ENCODE measurements around the gene TLNRD1. TPM values are rescaled to one million over a fixed set of nuclear protein-coding genes. Genes with fewer than 3 reads are reported as not detected.
A peak's percentile ranks its signal among the peaks of the same experiment; 100 is the strongest.

TLNRD1 gene
- total RNA-seq, 2 donors from 2014 or later: 34.0 to 51.1 TPM

DNA sequence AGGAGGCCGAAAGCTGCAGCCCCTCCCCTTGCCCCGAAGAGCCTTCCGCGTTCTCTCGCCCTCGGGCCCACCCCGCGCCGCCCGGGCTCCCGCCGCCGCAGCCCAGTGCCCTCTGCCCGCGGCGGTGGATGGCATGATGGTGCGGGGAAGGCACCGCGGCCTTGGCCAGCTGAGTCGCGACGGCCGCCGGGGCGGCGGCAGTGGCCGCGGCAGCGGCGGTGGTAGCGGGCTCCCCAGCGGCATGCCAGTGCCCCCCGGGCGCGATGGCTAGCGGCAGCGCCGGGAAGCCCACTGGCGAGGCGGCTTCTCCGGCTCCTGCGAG, 1.2 kb downstream of the TLNRD1 start:
- H3K4me1 ChIP-seq (ENCODE audit: control insufficient read depth in 1 of 2, low read depth in 2 of 2): peaks cover 12 to 42% of the 10 kb centered on the region in 2 donors
- TF ChIP-seq, protein P1, sequence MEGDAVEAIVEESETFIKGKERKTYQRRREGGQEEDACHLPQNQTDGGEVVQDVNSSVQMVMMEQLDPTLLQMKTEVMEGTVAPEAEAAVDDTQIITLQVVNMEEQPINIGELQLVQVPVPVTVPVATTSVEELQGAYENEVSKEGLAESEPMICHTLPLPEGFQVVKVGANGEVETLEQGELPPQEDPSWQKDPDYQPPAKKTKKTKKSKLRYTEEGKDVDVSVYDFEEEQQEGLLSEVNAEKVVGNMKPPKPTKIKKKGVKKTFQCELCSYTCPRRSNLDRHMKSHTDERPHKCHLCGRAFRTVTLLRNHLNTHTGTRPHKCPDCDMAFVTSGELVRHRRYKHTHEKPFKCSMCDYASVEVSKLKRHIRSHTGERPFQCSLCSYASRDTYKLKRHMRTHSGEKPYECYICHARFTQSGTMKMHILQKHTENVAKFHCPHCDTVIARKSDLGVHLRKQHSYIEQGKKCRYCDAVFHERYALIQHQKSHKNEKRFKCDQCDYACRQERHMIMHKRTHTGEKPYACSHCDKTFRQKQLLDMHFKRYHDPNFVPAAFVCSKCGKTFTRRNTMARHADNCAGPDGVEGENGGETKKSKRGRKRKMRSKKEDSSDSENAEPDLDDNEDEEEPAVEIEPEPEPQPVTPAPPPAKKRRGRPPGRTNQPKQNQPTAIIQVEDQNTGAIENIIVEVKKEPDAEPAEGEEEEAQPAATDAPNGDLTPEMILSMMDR (IDR thresholded peaks at IDR 0.05): no peak
- H3K4me3 ChIP-seq: peak overlapping the region; percentile 89
- peak overlapping the region; percentile 91 to 95 for H3K27ac ChIP-seq
- no peaks in the 10 kb centered on the region for H3K27me3 ChIP-seq (replicated peaks; ENCODE audit: insufficient read depth)
- DNase-seq (ENCODE audit: low spot score) (no peak), ATAC-seq (ENCODE audit: insufficient number of reproducible peaks, low FRiP score, low read depth) (no peak)
- H3K9me3 ChIP-seq: no peaks in the 10 kb centered on the region
- no peaks in the 10 kb centered on the region for H3K36me3 ChIP-seq

DNA sequence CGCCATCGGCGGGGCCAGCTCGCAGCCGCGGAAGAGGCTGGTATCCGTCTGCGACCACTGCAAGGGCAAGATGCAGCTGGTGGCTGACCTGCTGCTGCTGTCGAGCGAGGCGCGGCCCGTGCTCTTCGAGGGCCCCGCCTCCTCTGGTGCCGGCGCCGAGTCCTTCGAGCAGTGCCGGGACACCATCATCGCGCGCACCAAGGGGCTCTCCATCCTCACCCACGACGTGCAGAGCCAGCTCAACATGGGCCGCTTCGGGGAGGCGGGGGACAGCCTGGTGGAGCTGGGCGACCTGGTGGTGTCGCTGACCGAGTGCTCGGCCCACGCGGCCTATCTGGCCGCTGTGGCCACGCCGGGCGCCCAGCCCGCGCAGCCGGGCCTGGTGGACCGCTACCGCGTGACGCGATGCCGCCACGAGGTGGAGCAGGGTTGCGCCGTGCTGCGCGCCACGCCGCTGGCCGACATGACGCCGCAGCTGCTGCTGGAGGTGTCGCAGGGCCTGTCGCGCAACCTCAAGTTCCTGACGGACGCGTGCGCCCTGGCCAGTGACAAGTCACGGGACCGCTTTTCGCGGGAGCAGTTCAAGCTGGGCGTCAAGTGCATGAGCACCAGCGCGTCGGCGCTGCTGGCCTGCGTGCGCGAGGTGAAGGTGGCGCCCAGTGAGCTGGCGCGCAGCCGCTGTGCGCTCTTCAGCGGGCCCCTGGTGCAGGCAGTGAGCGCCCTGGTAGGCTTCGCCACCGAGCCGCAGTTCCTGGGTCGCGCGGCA, 1.8 kb downstream of the TLNRD1 start:
- DNase-seq (ENCODE audit: low spot score) (no peak), ATAC-seq (ENCODE audit: insufficient number of reproducible peaks, low FRiP score, low read depth) (no peak)
- no peaks in the 10 kb centered on the region for H3K9me3 ChIP-seq
- no peaks in the 10 kb centered on the region for H3K27me3 ChIP-seq (replicated peaks; ENCODE audit: insufficient read depth)
- H3K4me1 ChIP-seq (ENCODE audit: control insufficient read depth in 1 of 2, low read depth in 2 of 2): peaks cover 12 to 42% of the 10 kb centered on the region in 2 donors
- no peaks in the 10 kb centered on the region for H3K36me3 ChIP-seq
- TF ChIP-seq, protein P1 (IDR thresholded peaks at IDR 0.05): no peak
- H3K27ac ChIP-seq: peak overlapping the region in 1 of 2 donors; percentile 95
- peak overlapping the region; percentile 89 for H3K4me3 ChIP-seq

DNA sequence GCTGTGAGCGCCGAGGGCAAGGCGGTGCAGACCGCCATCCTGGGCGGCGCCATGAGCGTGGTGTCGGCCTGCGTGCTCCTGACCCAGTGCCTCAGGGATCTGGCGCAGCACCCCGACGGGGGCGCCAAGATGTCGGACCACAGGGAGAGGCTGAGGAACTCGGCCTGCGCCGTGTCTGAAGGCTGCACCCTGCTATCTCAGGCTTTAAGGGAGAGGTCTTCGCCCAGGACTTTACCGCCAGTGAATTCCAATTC, 2.3 kb downstream of the TLNRD1 start:
- no peaks in the 10 kb centered on the region for H3K9me3 ChIP-seq
- peaks cover 12 to 42% of the 10 kb centered on the region in 2 donors for H3K4me1 ChIP-seq (ENCODE audit: control insufficient read depth in 1 of 2, low read depth in 2 of 2)
- no peak overlapping the region for H3K27ac ChIP-seq
- no peak for ATAC-seq (ENCODE audit: insufficient number of reproducible peaks, low FRiP score, low read depth)
- no peaks in the 10 kb centered on the region for H3K36me3 ChIP-seq
- H3K27me3 ChIP-seq (replicated peaks; ENCODE audit: insufficient read depth): no peaks in the 10 kb centered on the region
- TF ChIP-seq, protein P1 (IDR thresholded peaks at IDR 0.05): no peak
- peak overlapping the region; percentile 89 for H3K4me3 ChIP-seq
- DNase-seq (ENCODE audit: low spot score): no peak

DNA sequence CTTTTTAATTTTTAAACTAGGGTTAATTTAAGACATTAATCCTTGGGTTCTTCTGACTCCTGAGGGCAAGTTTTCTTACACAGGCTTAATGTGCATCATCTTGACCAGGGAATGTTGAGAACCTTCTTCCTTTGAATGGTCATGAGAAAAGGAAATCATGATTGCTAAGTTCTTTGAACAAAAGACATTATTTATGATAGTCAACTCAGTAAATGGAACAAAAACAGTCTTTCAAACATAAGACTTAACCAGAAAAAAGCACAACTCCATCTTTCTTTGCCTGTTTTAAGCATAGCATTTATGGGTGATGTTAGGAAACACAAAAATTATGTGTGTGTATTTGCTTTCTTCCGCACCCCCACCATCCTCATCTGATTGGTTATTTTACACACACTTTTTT, 5.4 kb downstream of the TLNRD1 start:
- no peak overlapping the region for H3K27ac ChIP-seq
- ATAC-seq (ENCODE audit: insufficient number of reproducible peaks, low FRiP score, low read depth): no peak
- peaks cover 12 to 42% of the 10 kb centered on the region in 2 donors for H3K4me1 ChIP-seq (ENCODE audit: control insufficient read depth in 1 of 2, low read depth in 2 of 2)

DNA sequence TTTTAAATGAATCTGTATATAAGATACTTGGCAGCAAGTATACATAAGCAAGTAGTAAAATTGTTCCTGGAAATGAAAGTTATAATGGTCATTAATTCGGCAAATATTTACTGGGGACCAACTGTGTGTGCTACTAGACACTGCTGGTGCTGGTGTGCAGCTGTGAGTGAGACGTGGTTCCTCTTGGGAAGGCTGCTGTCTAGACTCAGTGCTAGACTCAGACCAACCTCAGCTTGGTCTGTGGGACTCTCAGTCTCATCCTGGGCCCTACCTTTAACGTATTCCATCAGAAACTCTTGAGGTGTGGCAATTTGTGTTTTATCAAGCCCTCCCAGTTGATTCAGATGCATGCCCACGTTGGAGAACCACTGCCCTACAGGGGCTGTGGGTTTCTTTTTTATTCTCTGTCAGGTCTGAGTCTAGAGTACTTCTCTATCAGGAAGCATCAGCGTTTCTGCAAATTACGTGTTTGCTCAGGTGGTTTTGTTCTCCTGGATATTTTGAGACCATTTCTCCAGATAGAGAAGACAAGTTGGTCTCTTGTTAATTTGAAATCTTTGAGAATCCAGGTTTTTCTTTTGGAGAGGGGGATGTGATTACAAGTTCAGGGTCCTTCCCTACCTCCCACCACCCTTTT, 6.8 kb downstream of the TLNRD1 start:
- Histone ChIP-seq H3K27me3 (replicated peaks; ENCODE audit: insufficient read depth) (no peaks in the 10 kb centered on the region), H3K27ac (no peak overlapping the region), H3K36me3 (no peaks in the 10 kb centered on the region), H3K4me3 (no peak overlapping the region), H3K9me3 (no peaks in the 10 kb centered on the region), H3K4me1 (ENCODE audit: control insufficient read depth in 1 of 2, low read depth in 2 of 2) (peaks cover 10 to 35% of the 10 kb centered on the region in 2 donors)
- DNase-seq (ENCODE audit: low spot score) (no peak), ATAC-seq (ENCODE audit: insufficient number of reproducible peaks, low FRiP score, low read depth) (no peak)
- TF ChIP-seq, protein P1 (IDR thresholded peaks at IDR 0.05): no peak

More for the DNA sequence above, 5.4 kb downstream of the TLNRD1 start:
- no peaks in the 10 kb centered on the region for H3K36me3 ChIP-seq
- DNase-seq (ENCODE audit: low spot score): no peak
- H3K4me3 ChIP-seq: no peak overlapping the region
- H3K27me3 ChIP-seq (replicated peaks; ENCODE audit: insufficient read depth): no peaks in the 10 kb centered on the region
- TF ChIP-seq, protein P1 (IDR thresholded peaks at IDR 0.05): no peak
- H3K9me3 ChIP-seq: no peaks in the 10 kb centered on the region

Data from thoracic aorta (tissue), 2 donors.